ENCODE results near the gene FAM107B. TPM values are rescaled to one million over a fixed set of nuclear protein-coding genes. Genes with fewer than 3 reads are reported as not detected.

Gene FAM107B
- total and polyA plus RNA-seq, 4 donors = 24.9 to 58.1 (median 30.9) TPM

DNA sequence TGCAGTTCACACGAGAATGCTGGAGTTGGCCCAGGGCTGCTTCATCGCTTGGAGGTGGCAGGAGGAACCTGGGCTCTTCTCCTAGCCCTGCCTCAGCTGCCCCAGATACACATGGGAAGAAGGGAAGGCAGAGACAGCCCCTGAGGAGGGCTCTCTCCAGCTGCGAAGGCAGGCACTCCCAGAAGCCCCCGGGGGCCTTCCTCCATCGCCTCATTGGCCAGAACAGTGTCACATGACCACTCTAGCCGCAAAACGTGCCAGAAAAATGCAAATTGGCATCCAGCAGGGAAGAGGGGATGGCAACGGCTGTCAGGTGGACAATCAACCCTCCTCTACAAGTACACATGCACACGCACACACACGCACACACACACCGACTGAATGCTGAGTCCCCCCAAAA is 226.2 kb downstream of the FAM107B start:
- DNase-seq (ENCODE audit: low spot score) = no peak
- TF ChIP-seq GABPA (IDR thresholded peaks at IDR 0.05 in 1 of 2, conservative IDR thresholded peaks at IDR 0.05 in 1 of 2) (no peak), TAF1 (conservative IDR thresholded peaks at IDR 0.05) (no peak), JUND (IDR thresholded peaks at IDR 0.05) (no peak), NR2F2 (IDR thresholded peaks at IDR 0.05) (no peak), FOXA2 (IDR thresholded peaks at IDR 0.05) (no peak), SP1 (IDR thresholded peaks at IDR 0.05) (no peak), EGR1 (IDR thresholded peaks at IDR 0.05; ENCODE audit: low read depth in 2 of 2) (no peak), RXRA (IDR thresholded peaks at IDR 0.05) (no peak), YY1 (IDR thresholded peaks at IDR 0.05) (no peak), HNF4A (conservative IDR thresholded peaks at IDR 0.05) (no peak), HNF4G (IDR thresholded peaks at IDR 0.05) (no peak)
- TF ChIP-seq, protein P1, sequence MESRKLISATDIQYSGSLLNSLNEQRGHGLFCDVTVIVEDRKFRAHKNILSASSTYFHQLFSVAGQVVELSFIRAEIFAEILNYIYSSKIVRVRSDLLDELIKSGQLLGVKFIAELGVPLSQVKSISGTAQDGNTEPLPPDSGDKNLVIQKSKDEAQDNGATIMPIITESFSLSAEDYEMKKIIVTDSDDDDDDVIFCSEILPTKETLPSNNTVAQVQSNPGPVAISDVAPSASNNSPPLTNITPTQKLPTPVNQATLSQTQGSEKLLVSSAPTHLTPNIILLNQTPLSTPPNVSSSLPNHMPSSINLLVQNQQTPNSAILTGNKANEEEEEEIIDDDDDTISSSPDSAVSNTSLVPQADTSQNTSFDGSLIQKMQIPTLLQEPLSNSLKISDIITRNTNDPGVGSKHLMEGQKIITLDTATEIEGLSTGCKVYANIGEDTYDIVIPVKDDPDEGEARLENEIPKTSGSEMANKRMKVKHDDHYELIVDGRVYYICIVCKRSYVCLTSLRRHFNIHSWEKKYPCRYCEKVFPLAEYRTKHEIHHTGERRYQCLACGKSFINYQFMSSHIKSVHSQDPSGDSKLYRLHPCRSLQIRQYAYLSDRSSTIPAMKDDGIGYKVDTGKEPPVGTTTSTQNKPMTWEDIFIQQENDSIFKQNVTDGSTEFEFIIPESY (IDR thresholded peaks at IDR 0.05) = no peak
- TF ChIP-seq, protein P2, sequence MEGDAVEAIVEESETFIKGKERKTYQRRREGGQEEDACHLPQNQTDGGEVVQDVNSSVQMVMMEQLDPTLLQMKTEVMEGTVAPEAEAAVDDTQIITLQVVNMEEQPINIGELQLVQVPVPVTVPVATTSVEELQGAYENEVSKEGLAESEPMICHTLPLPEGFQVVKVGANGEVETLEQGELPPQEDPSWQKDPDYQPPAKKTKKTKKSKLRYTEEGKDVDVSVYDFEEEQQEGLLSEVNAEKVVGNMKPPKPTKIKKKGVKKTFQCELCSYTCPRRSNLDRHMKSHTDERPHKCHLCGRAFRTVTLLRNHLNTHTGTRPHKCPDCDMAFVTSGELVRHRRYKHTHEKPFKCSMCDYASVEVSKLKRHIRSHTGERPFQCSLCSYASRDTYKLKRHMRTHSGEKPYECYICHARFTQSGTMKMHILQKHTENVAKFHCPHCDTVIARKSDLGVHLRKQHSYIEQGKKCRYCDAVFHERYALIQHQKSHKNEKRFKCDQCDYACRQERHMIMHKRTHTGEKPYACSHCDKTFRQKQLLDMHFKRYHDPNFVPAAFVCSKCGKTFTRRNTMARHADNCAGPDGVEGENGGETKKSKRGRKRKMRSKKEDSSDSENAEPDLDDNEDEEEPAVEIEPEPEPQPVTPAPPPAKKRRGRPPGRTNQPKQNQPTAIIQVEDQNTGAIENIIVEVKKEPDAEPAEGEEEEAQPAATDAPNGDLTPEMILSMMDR (IDR thresholded peaks at IDR 0.05; ENCODE audit: low read depth, low read length, missing input control) = no peak
- TF ChIP-seq, protein P3, sequence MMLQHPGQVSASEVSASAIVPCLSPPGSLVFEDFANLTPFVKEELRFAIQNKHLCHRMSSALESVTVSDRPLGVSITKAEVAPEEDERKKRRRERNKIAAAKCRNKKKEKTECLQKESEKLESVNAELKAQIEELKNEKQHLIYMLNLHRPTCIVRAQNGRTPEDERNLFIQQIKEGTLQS (IDR thresholded peaks at IDR 0.05) = no peak
- TF ChIP-seq, protein P4, sequence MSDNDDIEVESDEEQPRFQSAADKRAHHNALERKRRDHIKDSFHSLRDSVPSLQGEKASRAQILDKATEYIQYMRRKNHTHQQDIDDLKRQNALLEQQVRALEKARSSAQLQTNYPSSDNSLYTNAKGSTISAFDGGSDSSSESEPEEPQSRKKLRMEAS (IDR thresholded peaks at IDR 0.05) = no peak
- TF ChIP-seq, protein P5, sequence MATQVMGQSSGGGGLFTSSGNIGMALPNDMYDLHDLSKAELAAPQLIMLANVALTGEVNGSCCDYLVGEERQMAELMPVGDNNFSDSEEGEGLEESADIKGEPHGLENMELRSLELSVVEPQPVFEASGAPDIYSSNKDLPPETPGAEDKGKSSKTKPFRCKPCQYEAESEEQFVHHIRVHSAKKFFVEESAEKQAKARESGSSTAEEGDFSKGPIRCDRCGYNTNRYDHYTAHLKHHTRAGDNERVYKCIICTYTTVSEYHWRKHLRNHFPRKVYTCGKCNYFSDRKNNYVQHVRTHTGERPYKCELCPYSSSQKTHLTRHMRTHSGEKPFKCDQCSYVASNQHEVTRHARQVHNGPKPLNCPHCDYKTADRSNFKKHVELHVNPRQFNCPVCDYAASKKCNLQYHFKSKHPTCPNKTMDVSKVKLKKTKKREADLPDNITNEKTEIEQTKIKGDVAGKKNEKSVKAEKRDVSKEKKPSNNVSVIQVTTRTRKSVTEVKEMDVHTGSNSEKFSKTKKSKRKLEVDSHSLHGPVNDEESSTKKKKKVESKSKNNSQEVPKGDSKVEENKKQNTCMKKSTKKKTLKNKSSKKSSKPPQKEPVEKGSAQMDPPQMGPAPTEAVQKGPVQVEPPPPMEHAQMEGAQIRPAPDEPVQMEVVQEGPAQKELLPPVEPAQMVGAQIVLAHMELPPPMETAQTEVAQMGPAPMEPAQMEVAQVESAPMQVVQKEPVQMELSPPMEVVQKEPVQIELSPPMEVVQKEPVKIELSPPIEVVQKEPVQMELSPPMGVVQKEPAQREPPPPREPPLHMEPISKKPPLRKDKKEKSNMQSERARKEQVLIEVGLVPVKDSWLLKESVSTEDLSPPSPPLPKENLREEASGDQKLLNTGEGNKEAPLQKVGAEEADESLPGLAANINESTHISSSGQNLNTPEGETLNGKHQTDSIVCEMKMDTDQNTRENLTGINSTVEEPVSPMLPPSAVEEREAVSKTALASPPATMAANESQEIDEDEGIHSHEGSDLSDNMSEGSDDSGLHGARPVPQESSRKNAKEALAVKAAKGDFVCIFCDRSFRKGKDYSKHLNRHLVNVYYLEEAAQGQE (IDR thresholded peaks at IDR 0.05) = no peak
- Histone ChIP-seq H3K4me3 (ENCODE audit: low read depth in 1 of 3, low read length in 3 of 3) (no peak overlapping the region), H3K9ac (ENCODE audit: low read depth in 1 of 2, low read length in 2 of 2) (no peak overlapping the region), H3K4me1 (ENCODE audit: control insufficient read depth in 4 of 4, insufficient read depth in 4 of 4, low read length in 3 of 4) (peaks cover 6 to 20% (median 9%) of the 10 kb centered on the region in 4 donors), H3K27ac (ENCODE audit: low read depth in 1 of 2, low read length in 2 of 2) (no peak overlapping the region), H3K27me3 (ENCODE audit: control insufficient read depth in 4 of 4, insufficient read depth in 4 of 4, low read length in 3 of 4) (no peaks in the 10 kb centered on the region), H3K9me3 (ENCODE audit: control insufficient read depth in 4 of 4, low read length in 3 of 4) (no peaks in the 10 kb centered on the region), H3K36me3 (ENCODE audit: control insufficient read depth in 4 of 4, insufficient read depth in 3 of 4, low read depth in 1 of 4, low read length in 3 of 4) (peaks cover 0 to 7% (median under 1%) of the 10 kb centered on the region in 4 donors)
- WGBS = 90% methylated on average over 11 of the region's 11 CpGs

DNA sequence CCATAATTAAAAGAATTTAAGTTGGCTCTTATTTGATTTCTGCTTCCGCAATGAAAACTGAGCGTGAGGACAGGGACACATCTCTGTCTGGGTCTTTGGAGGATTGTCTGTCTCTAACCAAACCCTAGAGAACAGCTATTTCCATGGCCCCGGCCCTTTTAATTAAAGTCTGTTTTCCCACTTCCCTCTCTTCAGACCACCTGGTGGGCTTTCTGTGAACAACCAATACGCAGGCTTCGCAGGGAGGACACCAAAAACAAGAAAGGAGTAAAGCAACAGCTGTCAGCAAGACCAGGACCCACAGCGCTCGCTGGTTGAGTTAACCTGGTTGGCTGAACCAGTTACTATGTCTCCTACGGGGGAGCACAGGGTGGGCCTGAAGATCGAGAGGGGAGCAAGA is 226.9 kb downstream of the FAM107B start:
- no peak for DNase-seq (ENCODE audit: low spot score)
- no peak overlapping the region for H3K27ac ChIP-seq (ENCODE audit: low read depth in 1 of 2, low read length in 2 of 2)
- no peaks in the 10 kb centered on the region for H3K27me3 ChIP-seq (ENCODE audit: control insufficient read depth in 4 of 4, insufficient read depth in 4 of 4, low read length in 3 of 4)
- H3K36me3 ChIP-seq (ENCODE audit: control insufficient read depth in 4 of 4, insufficient read depth in 3 of 4, low read depth in 1 of 4, low read length in 3 of 4) = peaks cover 0 to 7% (median under 1%) of the 10 kb centered on the region in 4 donors
- H3K9me3 ChIP-seq (ENCODE audit: control insufficient read depth in 4 of 4, low read length in 3 of 4) = no peaks in the 10 kb centered on the region
- H3K4me3 ChIP-seq (ENCODE audit: low read depth in 1 of 3, low read length in 3 of 3) = no peak overlapping the region
- no peak overlapping the region for H3K9ac ChIP-seq (ENCODE audit: low read depth in 1 of 2, low read length in 2 of 2)
- peak in 1 of 2 donors; percentile 12 for TF ChIP-seq RAD21 (IDR thresholded peaks at IDR 0.05)
- TF ChIP-seq, protein P1 (IDR thresholded peaks at IDR 0.05) = no peak
- WGBS = 97% methylated on average over 9 of the region's 9 CpGs
- peaks cover 6 to 24% (median 12%) of the 10 kb centered on the region in 4 donors for H3K4me1 ChIP-seq (ENCODE audit: control insufficient read depth in 4 of 4, insufficient read depth in 4 of 4, low read length in 3 of 4)
